Transverse colon (tissue), 4 donors: ENCODE data around the gene GALNT18. TPM values are rescaled to one million over a fixed set of nuclear protein-coding genes. Genes with fewer than 3 reads are reported as not detected.

Experiments
- DNase-seq: peaks from one replicate; pipeline ENCODE4 v3.0.0-alpha.2; 2019
- H3K27ac ChIP-seq, 4 donors: fragments of 200-600 bp; sonication (generic); 2 replicates each; pipeline ENCODE4 v1.5.1; 2016 to 2018; ENCODE audit warnings: inconsistent platforms in 4 of 4
- H3K27me3 ChIP-seq: fragments of 200-600 bp; sonication (generic); 2 replicates; pipeline ENCODE4 v1.5.1; 2017; ENCODE audit warnings: inconsistent platforms
- H3K36me3 ChIP-seq, 4 donors: fragments of 200-600 bp; sonication (generic); 2 replicates each; pipeline ENCODE4 v1.5.1; 2017 to 2019; ENCODE audit warnings: inconsistent platforms in 4 of 4
- H3K4me1 ChIP-seq, 4 donors: fragments of 200-600 bp; sonication (generic); 2 replicates each; pipeline ENCODE4 v1.5.1; 2017 to 2020; ENCODE audit warnings: inconsistent platforms in 4 of 4
- H3K4me3 ChIP-seq, 4 donors: fragments of 200-600 bp; sonication (generic); 1 replicate in 1 of 4; 2 replicates in 3 of 4; pipeline versions ENCODE4 v1.5.1 to v1.6.1; 2017 to 2019; ENCODE audit warnings: inconsistent platforms in 4 of 4
- H3K9me3 ChIP-seq, 2 donors: fragments of 200-600 bp; sonication (generic); 2 replicates each; pipeline ENCODE4 v1.5.1; 2017 to 2019; ENCODE audit warnings: inconsistent platforms in 2 of 2
- CTCF ChIP-seq, 5 experiments: fragments of 200-600 bp in 3 of 5; fragments of 450-650 bp in 2 of 5; sonication (generic) in 3 of 5; IDR thresholded peaks; 1 replicate in 2 of 5; 2 replicates in 3 of 5; pipeline ENCODE4 v1.5.1; 2016 to 2017; ENCODE audit warnings: antibody characterized with exemption in 5 of 5, inconsistent platforms in 3 of 5, mild to moderate bottlenecking in 2 of 5, moderate library complexity in 1 of 5
- EP300 ChIP-seq: sonication (generic); formaldehyde crosslinking; IDR thresholded peaks from one replicate; pipeline ENCODE4 v1.6.1; 2017; ENCODE audit warnings: antibody characterized with exemption, low read depth
- POLR2A ChIP-seq: fragments of 450-650 bp; IDR thresholded peaks from one replicate; pipeline ENCODE4 v1.6.1; 2016; ENCODE audit warnings: antibody characterized with exemption, mild to moderate bottlenecking, moderate library complexity
- POLR2AphosphoS5 ChIP-seq, 3 donors: sonication (generic); formaldehyde crosslinking; IDR thresholded peaks; one replicate each; pipeline ENCODE4 v1.6.1; 2016; ENCODE audit warnings: antibody characterized with exemption in 3 of 3
- WGBS, 2 donors: methylation state at CpG; one replicate each; pipeline ENCODE4 v1.1.5; 2018; ENCODE audit warnings: low coverage in 1 of 2; 5-methylcytosine and 5-hydroxymethylcytosine counted together
- in situ Hi-C, 4 donors: fragments of 200-750 bp; cut with MboI; loops; one replicate each; pipeline versions ENCODE4 v1.15.0 to v1.15.1; 2017; ENCODE audit warnings: low sequenced_read_pairs in 3 of 4, low pct_ligation_motif_present in 1 of 4, low pct_unique_long_range_greater_than_20kb in 1 of 4
- intact Hi-C: fragments of 100-400 bp; cut with DNase I; formaldehyde crosslinking; loops from one replicate; pipeline ENCODE4 v1.15.1; 2023; ENCODE audit warnings: low total_unique reads
- total RNA-seq, 4 donors: library from RNA; depleted of rRNA; stranded (reverse); fragments of >200 nt; gene quantifications; one replicate each; pipeline ENCODE4 v1.1.0, GENCODE V29; 2016

Gene GALNT18
- total RNA-seq, 4 donors from 2014 or later = 5.6 to 22.1 (median 8.4) TPM

DNA sequence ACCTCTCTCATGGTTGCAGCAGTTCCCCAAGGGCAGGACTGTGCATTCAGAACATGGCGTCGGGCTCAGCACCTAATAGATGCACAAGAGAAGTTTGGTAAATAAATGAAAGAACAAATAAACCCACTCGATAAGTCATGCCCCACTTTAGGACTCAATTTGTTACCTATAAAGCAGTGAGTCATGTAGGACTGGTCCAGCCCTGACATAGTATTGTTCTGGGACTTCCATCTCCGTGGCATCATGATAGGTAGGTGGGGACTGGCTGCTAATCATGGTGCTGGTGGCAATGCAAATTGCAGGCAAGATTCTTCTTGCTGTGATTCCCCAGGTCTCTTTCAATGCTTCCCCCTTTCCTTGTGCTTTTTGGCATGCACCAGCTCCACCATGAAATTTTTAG, 150.6 kb downstream of the GALNT18 start:
- intact Hi-C loops = no loop called here
- TF ChIP-seq POLR2A (no peak), CTCF (IDR thresholded peaks at IDR 0.05) (no peak), POLR2AphosphoS5 (IDR thresholded peaks at IDR 0.05) (no peak), EP300 (no peak)
- H3K9me3 ChIP-seq = no peaks in the 10 kb centered on the region
- DNase-seq = no peak
- H3K4me3 ChIP-seq = no peak overlapping the region
- no peaks in the 10 kb centered on the region for H3K36me3 ChIP-seq
- H3K27me3 ChIP-seq = no peaks in the 10 kb centered on the region
- H3K27ac ChIP-seq = no peak overlapping the region
- H3K4me1 ChIP-seq = peaks cover 0 to 8% (median 3%) of the 10 kb centered on the region in 4 donors
- WGBS, 2 donors = 80 to 81% methylated on average over 1 to 4 of the region's 4 CpGs
- in situ Hi-C loops = no loop called here

DNA sequence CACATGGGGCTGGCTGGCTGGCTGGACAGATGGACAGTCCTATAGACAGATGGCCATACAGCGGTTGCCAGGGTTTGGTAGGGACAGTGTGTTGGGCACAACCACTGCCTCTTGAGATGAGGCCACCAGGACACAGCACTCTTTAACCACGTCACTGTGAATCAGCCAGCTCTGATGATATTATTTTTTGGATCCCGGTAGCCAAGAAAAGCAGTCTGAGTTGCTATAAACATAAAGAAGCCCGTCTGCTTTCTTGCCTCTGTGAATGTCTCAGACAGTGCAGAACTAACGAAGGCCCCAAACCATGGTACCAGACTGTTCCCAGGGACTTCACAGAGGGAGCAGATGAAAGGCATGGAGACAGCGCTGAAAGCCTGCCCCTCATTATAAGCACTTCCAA, 152.9 kb downstream of the GALNT18 start:
- DNase-seq = no peak
- intact Hi-C loops (no loop called here), in situ Hi-C loops (no loop called here)
- no peak for TF ChIP-seq POLR2A
- H3K27ac ChIP-seq = peak overlapping the region in 1 of 4 donors; percentile 40
- H3K9me3 ChIP-seq = no peaks in the 10 kb centered on the region
- H3K36me3 ChIP-seq = no peaks in the 10 kb centered on the region
- peaks cover 0 to 10% (median 3%) of the 10 kb centered on the region in 4 donors for H3K4me1 ChIP-seq
- no peak overlapping the region for H3K4me3 ChIP-seq
- 75% methylated on average over 6 of the region's 6 CpGs; no CpG with 5 or more reads in 1 of the 2 donors for WGBS, 2 donors
- no peaks in the 10 kb centered on the region for H3K27me3 ChIP-seq

DNA sequence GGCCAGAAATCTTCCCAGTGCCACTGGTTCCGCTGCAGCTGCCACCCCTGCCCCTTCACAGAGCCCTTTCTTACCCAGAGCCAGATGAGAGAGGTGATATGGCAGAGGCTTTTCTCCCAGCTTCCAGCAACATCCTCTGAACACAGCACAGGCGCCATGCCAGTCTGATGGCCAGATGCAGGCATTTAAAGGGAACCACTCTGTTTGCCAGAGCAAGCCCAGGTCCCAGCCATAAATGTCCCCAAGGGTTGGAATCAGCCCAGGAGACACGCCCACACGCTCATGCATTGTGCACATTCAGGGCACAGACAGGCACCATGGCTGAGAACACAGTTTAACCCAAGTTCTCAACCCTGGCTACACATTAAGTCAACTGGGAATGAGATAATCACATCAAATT, 154.5 kb downstream of the GALNT18 start:
- no peaks in the 10 kb centered on the region for H3K36me3 ChIP-seq
- H3K4me1 ChIP-seq = peaks cover 0 to 23% (median 7%) of the 10 kb centered on the region in 4 donors
- TF ChIP-seq POLR2AphosphoS5 (IDR thresholded peaks at IDR 0.05) (no peak), POLR2A (no peak), CTCF (IDR thresholded peaks at IDR 0.05) (no peak), EP300 (no peak)
- no peak overlapping the region for H3K4me3 ChIP-seq
- DNase-seq = peak; percentile 50
- no peaks in the 10 kb centered on the region for H3K27me3 ChIP-seq
- no peak overlapping the region for H3K27ac ChIP-seq
- intact Hi-C loops (no loop called here), in situ Hi-C loops (no loop called here)
- no peaks in the 10 kb centered on the region for H3K9me3 ChIP-seq
- WGBS, 2 donors = 65 to 84% methylated on average over 2 to 4 of the region's 4 CpGs

DNA sequence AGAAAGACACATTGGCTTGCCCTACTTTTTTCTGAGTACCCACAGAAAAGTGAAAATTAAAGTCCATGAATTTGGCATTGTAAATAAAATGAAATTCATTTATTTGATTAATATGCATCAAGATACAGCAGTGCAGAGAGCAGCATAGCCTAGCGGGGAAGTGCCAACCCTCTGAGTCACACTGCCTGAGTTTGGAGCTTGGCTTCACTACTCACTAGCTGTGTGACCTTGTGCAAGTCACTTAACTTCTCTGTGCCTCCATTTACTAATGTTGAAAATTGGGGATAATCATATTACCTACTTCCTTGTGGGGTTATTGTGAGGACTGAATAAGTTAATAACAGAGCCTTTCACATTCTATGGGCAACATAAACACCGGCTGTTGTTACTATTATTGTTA, 157.2 kb downstream of the GALNT18 start:
- DNase-seq = no peak
- Histone ChIP-seq H3K9me3 (no peaks in the 10 kb centered on the region), H3K4me3 (no peak overlapping the region), H3K4me1 (peaks cover 0 to 39% (median 12%) of the 10 kb centered on the region in 4 donors), H3K27ac (no peak overlapping the region), H3K27me3 (no peaks in the 10 kb centered on the region), H3K36me3 (no peaks in the 10 kb centered on the region)
- 88 to 100% methylated on average over 1 to 2 of the region's 2 CpGs for WGBS, 2 donors
- TF ChIP-seq CTCF (IDR thresholded peaks at IDR 0.05) = no peak
- in situ Hi-C loops (no loop called here), intact Hi-C loops (no loop called here)

- no peaks in the 10 kb centered on the region for H3K9me3 ChIP-seq
- peaks cover 0 to 32% (median 9%) of the 10 kb centered on the region in 4 donors for H3K4me1 ChIP-seq
- no peaks in the 10 kb centered on the region for H3K36me3 ChIP-seq
- intact Hi-C loops (no loop called here), in situ Hi-C loops (no loop called here)
- TF ChIP-seq CTCF (IDR thresholded peaks at IDR 0.05) = no peak
- no peak overlapping the region for H3K4me3 ChIP-seq
- no peak for DNase-seq
- peak overlapping the region in 3 of 4 donors; percentile 6 to 60 (median 35) for H3K27ac ChIP-seq
- 62 to 86% methylated on average over 6 to 10 of the region's 10 CpGs for WGBS, 2 donors
- H3K27me3 ChIP-seq = no peaks in the 10 kb centered on the region
Measured at GRCh38 chr11:11463405-11463804, 158.4 kb downstream of the GALNT18 start.
